GM21737 (cell line): ENCODE measurements around the gene ENC1.
"Not testable (repeated sequence)": the region's sequence is repeated elsewhere in the genome, so short reads cannot be mapped to it uniquely, and the experiment has no call there.

Experiments used
- ATAC-seq: cut with Tn5 transposase; IDR thresholded peaks from one replicate; pipeline ENCODE4 v1.9.1; 2021; ENCODE audit warnings: mild to moderate bottlenecking, moderate library complexity; ENCODE audit not compliant: unreplicated experiment

Gene ENC1

GRCh38 chr5:74640450-74640953, at the start of gene ENC1:
Gene ENC1, minus strand, starts transcription at chr5:74640728. Its CDS starts 4,243 bp downstream, at chr5:74636485.
- ATAC-seq, result peak; percentile 60

GRCh38 chr5:74686962-74687751, 46.6 kb upstream of the ENC1 start:
- ATAC-seq, result no peak

GRCh38 chr5:74685979-74686631, 45.6 kb upstream of the ENC1 start:
- ATAC-seq, result no peak

- ATAC-seq, result peak; percentile 87
These were observed 44.6 kb upstream of the ENC1 start, which contains the start of gene HEXB for GRCh38 chr5:74684900-74685851. Gene HEXB, plus strand, starts transcription at chr5:74685233. Its CDS starts 28 bp downstream, at chr5:74685261.

- no peak for ATAC-seq
These were observed 39.4 kb upstream of the ENC1 start for GRCh38 chr5:74679966-74680365.

- not testable (repeated sequence) for ATAC-seq
These were observed 38.8 kb upstream of the ENC1 start for GRCh38 chr5:74679300-74679699.

GRCh38 chr5:74678123-74678522, 37.6 kb upstream of the ENC1 start:
- ATAC-seq, result not testable (repeated sequence)

GRCh38 chr5:74676466-74676865, 35.9 kb upstream of the ENC1 start:
- not testable (repeated sequence) for ATAC-seq

- no peak for ATAC-seq
These were observed 32.7 kb upstream of the ENC1 start for GRCh38 chr5:74673011-74673790.

- ATAC-seq, result no peak
These were observed 31.8 kb upstream of the ENC1 start for GRCh38 chr5:74672215-74672877.

- ATAC-seq, result no peak
These were observed 30.0 kb upstream of the ENC1 start for GRCh38 chr5:74670396-74671038.

GRCh38 chr5:74669821-74670220, 29.3 kb upstream of the ENC1 start:
- ATAC-seq, result no peak

GRCh38 chr5:74667396-74667795, 26.9 kb upstream of the ENC1 start:
- ATAC-seq, result no peak

- no peak for ATAC-seq
These were observed 25.3 kb upstream of the ENC1 start for GRCh38 chr5:74665816-74666215.

GRCh38 chr5:74665273-74665672, 24.7 kb upstream of the ENC1 start:
- ATAC-seq, result no peak

- no peak for ATAC-seq
These were observed 24.0 kb upstream of the ENC1 start for GRCh38 chr5:74664551-74664950.

- no peak for ATAC-seq
These were observed 20.3 kb upstream of the ENC1 start for GRCh38 chr5:74660873-74661272.

GRCh38 chr5:74660140-74660539, 19.6 kb upstream of the ENC1 start:
- no peak for ATAC-seq

GRCh38 chr5:74659172-74659571, 18.6 kb upstream of the ENC1 start:
- no peak for ATAC-seq
